Hepatocyte (in vitro differentiated cells): ENCODE results near the gene CD46. TPM values are rescaled to one million over a fixed set of nuclear protein-coding genes. Genes with fewer than 3 reads are reported as not detected.

Experiments used
- DNase-seq: peaks from one replicate; pipeline ENCODE4 v3.0.0-alpha.2; 2016; ENCODE audit warnings: low spot score
- H2AFZ ChIP-seq: fragments of 200-600 bp; sonication (generic); 2 replicates; pipeline ENCODE4 v1.6.0; 2016; ENCODE audit warnings: antibody characterized with exemption, mild to moderate bottlenecking
- H3K27ac ChIP-seq: fragments of 200-600 bp; sonication (generic); 2 replicates; pipeline ENCODE4 v1.5.1; 2016; ENCODE audit warnings: mild to moderate bottlenecking
- H3K27me3 ChIP-seq: fragments of 200-600 bp; sonication (generic); 2 replicates; pipeline ENCODE4 v1.6.1; 2016
- H3K36me3 ChIP-seq: fragments of 200-600 bp; sonication (generic); replicated peaks from 2 replicates; pipeline ENCODE4 v1.5.1; 2016; ENCODE audit warnings: low read depth; ENCODE audit not compliant: insufficient read depth
- H3K4me1 ChIP-seq: fragments of 200-600 bp; sonication (generic); 2 replicates; pipeline ENCODE4 v1.5.1; 2016; ENCODE audit warnings: mild to moderate bottlenecking, moderate library complexity; ENCODE audit not compliant: insufficient read depth
- H3K4me2 ChIP-seq: fragments of 200-600 bp; sonication (generic); 2 replicates; pipeline ENCODE4 v1.6.0; 2016
- H3K4me3 ChIP-seq: fragments of 200-600 bp; sonication (generic); 2 replicates; pipeline ENCODE4 v1.5.1; 2016; ENCODE audit warnings: mild to moderate bottlenecking
- H3K79me2 ChIP-seq: fragments of 200-600 bp; sonication (generic); 2 replicates; pipeline ENCODE4 v1.6.0; 2017; ENCODE audit warnings: mild to moderate bottlenecking
- H3K9me2 ChIP-seq: fragments of 200-600 bp; sonication (generic); replicated peaks from 2 replicates; pipeline ENCODE4 v1.6.0; 2017; ENCODE audit warnings: mild to moderate bottlenecking; ENCODE audit not compliant: insufficient read depth
- H3K9me3 ChIP-seq: fragments of 200-600 bp; sonication (generic); 2 replicates; pipeline ENCODE4 v1.5.1; 2016; ENCODE audit warnings: low read depth, mild to moderate bottlenecking
- H4K20me1 ChIP-seq: fragments of 200-600 bp; sonication (generic); 2 replicates; pipeline ENCODE4 v1.6.0; 2016; ENCODE audit warnings: mild to moderate bottlenecking; ENCODE audit not compliant: insufficient read depth, poor library complexity, severe bottlenecking
- EZH2 ChIP-seq: fragments of 200-600 bp; sonication (generic); IDR thresholded peaks from 2 replicates; pipeline ENCODE4 v1.6.1; 2016; ENCODE audit warnings: antibody characterized with exemption, mild to moderate bottlenecking, borderline replicate concordance
- EZH2phosphoT487 ChIP-seq: fragments of 200-600 bp; sonication (generic); IDR thresholded peaks from one replicate; pipeline ENCODE4 v1.6.1; 2018; ENCODE audit warnings: antibody characterized with exemption, mild to moderate bottlenecking, low read depth, moderate library complexity; ENCODE audit not compliant: unreplicated experiment, severe bottlenecking
- WGBS: methylation state at CpG from one replicate; pipeline ENCODE4 v1.1.6; 2016; ENCODE audit warnings: low lambda C conversion rate; ENCODE audit errors: missing lambda C conversion rate; 5-methylcytosine and 5-hydroxymethylcytosine counted together
- polyA plus RNA-seq: library from polyadenylated mRNA; unstranded; fragments of >200 nt; fragmentation: Nextera tagmentation; extraction: Ambion mirVana; gene quantifications from 2 replicates; pipeline ENCODE4 v1.2.1, GENCODE V29; 2016
- total RNA-seq: library from RNA; depleted of rRNA; stranded (reverse); fragments of >200 nt; gene quantifications from 2 replicates; pipeline ENCODE4 v1.2.3, GENCODE V29; 2014
- TF ChIP-seq, protein P1 (sequence below): fragments of 200-600 bp; sonication (generic); IDR thresholded peaks from 2 replicates; pipeline ENCODE4 v1.5.1; 2016; ENCODE audit warnings: antibody characterized with exemption, mild to moderate bottlenecking; ENCODE audit not compliant: poor library complexity

The CD46 gene
- total and polyA plus RNA-seq, 2 experiments from 2014 or later: 176 to 228 TPM

DNA sequence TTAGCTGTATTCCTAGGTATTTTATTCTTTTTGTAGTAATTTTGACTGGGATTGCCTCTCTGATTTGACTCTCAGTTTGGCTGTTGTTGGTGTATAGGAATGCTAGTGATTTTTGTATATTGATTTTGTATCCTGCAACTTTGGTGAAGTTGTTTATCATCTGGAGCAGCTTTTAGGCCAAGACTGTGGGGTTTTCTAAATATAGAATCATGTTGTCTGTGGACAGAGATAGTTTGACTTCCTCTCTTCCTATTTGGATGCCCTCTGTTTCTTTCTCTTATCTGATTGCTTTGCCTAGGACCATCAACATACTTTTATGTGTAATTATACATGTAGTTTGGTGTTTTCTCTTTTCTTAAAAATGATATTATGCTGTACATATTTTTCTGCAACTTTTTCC is 27.2 kb downstream of the CD46 start:
- Histone ChIP-seq H3K27ac (no peak overlapping the region), H3K4me2 (no peak overlapping the region), H3K9me3 (no peaks in the 10 kb centered on the region), H3K4me1 (no peaks in the 10 kb centered on the region), H4K20me1 (peaks cover 4% of the 10 kb centered on the region), H3K36me3 (no peaks in the 10 kb centered on the region), H3K27me3 (no peaks in the 10 kb centered on the region), H3K4me3 (no peak overlapping the region), H3K79me2 (peaks cover 72% of the 10 kb centered on the region), H2AFZ (no peak overlapping the region), H3K9me2 (no peaks in the 10 kb centered on the region)
- DNase-seq: no peak
- no peak for TF ChIP-seq EZH2phosphoT487
- no peak for TF ChIP-seq EZH2
- TF ChIP-seq, protein P1, sequence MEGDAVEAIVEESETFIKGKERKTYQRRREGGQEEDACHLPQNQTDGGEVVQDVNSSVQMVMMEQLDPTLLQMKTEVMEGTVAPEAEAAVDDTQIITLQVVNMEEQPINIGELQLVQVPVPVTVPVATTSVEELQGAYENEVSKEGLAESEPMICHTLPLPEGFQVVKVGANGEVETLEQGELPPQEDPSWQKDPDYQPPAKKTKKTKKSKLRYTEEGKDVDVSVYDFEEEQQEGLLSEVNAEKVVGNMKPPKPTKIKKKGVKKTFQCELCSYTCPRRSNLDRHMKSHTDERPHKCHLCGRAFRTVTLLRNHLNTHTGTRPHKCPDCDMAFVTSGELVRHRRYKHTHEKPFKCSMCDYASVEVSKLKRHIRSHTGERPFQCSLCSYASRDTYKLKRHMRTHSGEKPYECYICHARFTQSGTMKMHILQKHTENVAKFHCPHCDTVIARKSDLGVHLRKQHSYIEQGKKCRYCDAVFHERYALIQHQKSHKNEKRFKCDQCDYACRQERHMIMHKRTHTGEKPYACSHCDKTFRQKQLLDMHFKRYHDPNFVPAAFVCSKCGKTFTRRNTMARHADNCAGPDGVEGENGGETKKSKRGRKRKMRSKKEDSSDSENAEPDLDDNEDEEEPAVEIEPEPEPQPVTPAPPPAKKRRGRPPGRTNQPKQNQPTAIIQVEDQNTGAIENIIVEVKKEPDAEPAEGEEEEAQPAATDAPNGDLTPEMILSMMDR: no peak

GRCh38 chr1:207781312-207781711 is 29.5 kb downstream of the CD46 start:
- Histone ChIP-seq H3K27ac (no peak overlapping the region), H2AFZ (no peak overlapping the region), H4K20me1 (peaks cover 4% of the 10 kb centered on the region), H3K9me2 (no peaks in the 10 kb centered on the region), H3K4me3 (no peak overlapping the region), H3K27me3 (no peaks in the 10 kb centered on the region), H3K9me3 (no peaks in the 10 kb centered on the region), H3K4me2 (no peak overlapping the region), H3K4me1 (no peaks in the 10 kb centered on the region), H3K36me3 (no peaks in the 10 kb centered on the region), H3K79me2 (peaks cover 63% of the 10 kb centered on the region)
- no peak for DNase-seq
- 91% methylated on average over 1 of the region's 1 CpG for WGBS
- TF ChIP-seq EZH2 (no peak), EZH2phosphoT487 (no peak)
- TF ChIP-seq, protein P1: no peak

DNA sequence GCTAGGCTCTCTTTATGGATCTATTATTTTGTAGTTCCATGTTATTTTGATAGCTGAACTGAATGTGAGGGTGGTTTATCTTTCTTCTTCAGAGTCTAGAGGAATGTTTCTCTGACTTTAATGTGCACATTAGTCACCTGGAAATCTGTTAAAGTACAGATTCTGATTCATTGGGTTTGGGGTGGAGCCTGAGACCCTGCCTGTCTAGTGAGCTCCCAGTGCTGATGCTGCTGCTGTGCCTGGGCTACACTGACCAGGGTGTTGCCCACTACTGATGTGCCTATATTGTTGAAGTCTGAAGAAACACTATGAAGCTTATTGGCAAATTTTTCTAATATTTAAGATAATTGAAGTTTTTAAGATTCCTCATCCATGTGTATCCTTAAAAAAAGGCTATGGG is 35.9 kb downstream of the CD46 start:
- no peaks in the 10 kb centered on the region for H3K9me3 ChIP-seq
- no peak overlapping the region for H3K4me3 ChIP-seq
- no peak for DNase-seq
- H4K20me1 ChIP-seq: no peaks in the 10 kb centered on the region
- TF ChIP-seq EZH2phosphoT487 (no peak), EZH2 (no peak)
- TF ChIP-seq, protein P1: no peak
- H3K27me3 ChIP-seq: no peaks in the 10 kb centered on the region
- H3K9me2 ChIP-seq: no peaks in the 10 kb centered on the region
- no peak overlapping the region for H3K4me2 ChIP-seq
- H3K4me1 ChIP-seq: peaks cover 30% of the 10 kb centered on the region
- H3K27ac ChIP-seq: no peak overlapping the region
- H3K36me3 ChIP-seq: no peaks in the 10 kb centered on the region
- H2AFZ ChIP-seq: no peak overlapping the region
- H3K79me2 ChIP-seq: peaks cover 12% of the 10 kb centered on the region

GRCh38 chr1:207789386-207789785 is 37.5 kb downstream of the CD46 start:
- Histone ChIP-seq H3K4me1 (peaks cover 30% of the 10 kb centered on the region), H3K4me3 (no peak overlapping the region), H3K27me3 (no peaks in the 10 kb centered on the region), H3K27ac (peak overlapping the region; percentile 27), H3K9me2 (no peaks in the 10 kb centered on the region), H3K79me2 (peaks cover 7% of the 10 kb centered on the region), H3K4me2 (peak overlapping the region; percentile 25), H3K9me3 (no peaks in the 10 kb centered on the region), H3K36me3 (no peaks in the 10 kb centered on the region), H4K20me1 (no peaks in the 10 kb centered on the region), H2AFZ (no peak overlapping the region)
- WGBS: 86% methylated on average over 4 of the region's 4 CpGs
- no peak for TF ChIP-seq EZH2phosphoT487
- TF ChIP-seq EZH2: no peak
- TF ChIP-seq, protein P1: no peak
- no peak for DNase-seq
